ENCODE results near the gene CSF3R. TPM values are rescaled to one million over a fixed set of nuclear protein-coding genes. Genes with fewer than 3 reads are reported as not detected.

CSF3R gene
- not detected in 2 replicates for polyA plus RNA-seq (2011; rRNA removed)
- not detected in 2 replicates for polyA minus RNA-seq (2011; rRNA and poly(A)+ RNA removed)

- TF ChIP-seq CTCF (IDR thresholded peaks at IDR 0.05; ENCODE audit: insufficient read depth, low read depth, low read length), result no peak
- no peak for DNase-seq (ENCODE audit: low read depth)
- CTCF ChIA-PET, result interaction anchor here (2.3 kb wide), 1 partner anchor 34 kb away, joined by 7 read pairs; no protein-coding TSS in a partner anchor
- POLR2A ChIA-PET, result no interaction called here
- H3K4me3 ChIP-seq (ENCODE audit: low read depth, low read length), result no peak within 1 kb of the TSS
- H3K27me3 ChIP-seq (ENCODE audit: control insufficient read depth, insufficient read depth, low read length), result no peaks in the 10 kb centered on the region
- H3K36me3 ChIP-seq (ENCODE audit: control insufficient read depth, insufficient read depth, low read length), result no peaks in the 10 kb centered on the region
Measured at GRCh38 chr1:36482724-36483388, at the start of gene CSF3R. Gene CSF3R, minus strand, starts transcription at chr1:36482913. Its CDS starts 3,417 bp downstream, at chr1:36479496.

- peaks cover 2% of the 10 kb centered on the region; the same call in 1 of the 2 replicates for H3K27me3 ChIP-seq (ENCODE audit: control insufficient read depth, insufficient read depth, low read length)
- ChIA-PET POLR2A (no interaction called here), CTCF (interaction anchor here (1.1 to 4.5 kb wide), 2 partner anchors 15 to 45 kb away, joined by 4 to 22 read pairs; no protein-coding TSS in a partner anchor)
- no peak for TF ChIP-seq CTCF (IDR thresholded peaks at IDR 0.05; ENCODE audit: insufficient read depth, low read depth, low read length)
- DNase-seq (ENCODE audit: low read depth), result no peak
- H3K36me3 ChIP-seq (ENCODE audit: control insufficient read depth, insufficient read depth, low read length), result no peaks in the 10 kb centered on the region
- H3K4me3 ChIP-seq (ENCODE audit: low read depth, low read length), result no peak overlapping the region
Measured at GRCh38 chr1:36531833-36532232, 49.1 kb upstream of the CSF3R start.

- ChIA-PET CTCF (interaction anchor here (1.4 kb wide), 1 partner anchor 14 kb away, joined by 5 read pairs; no protein-coding TSS in a partner anchor), POLR2A (no interaction called here)
- no peak overlapping the region for H3K4me3 ChIP-seq (ENCODE audit: low read depth, low read length)
- DNase-seq (ENCODE audit: low read depth), result no peak
- H3K27me3 ChIP-seq (ENCODE audit: control insufficient read depth, insufficient read depth, low read length), result peaks cover 2% of the 10 kb centered on the region; the same call in 1 of the 2 replicates
- no peak for TF ChIP-seq CTCF (IDR thresholded peaks at IDR 0.05; ENCODE audit: insufficient read depth, low read depth, low read length)
- H3K36me3 ChIP-seq (ENCODE audit: control insufficient read depth, insufficient read depth, low read length), result no peaks in the 10 kb centered on the region
Measured at GRCh38 chr1:36530791-36531190, 48.1 kb upstream of the CSF3R start.

- H3K27me3 ChIP-seq (ENCODE audit: control insufficient read depth, insufficient read depth, low read length), result peaks cover 2% of the 10 kb centered on the region; the same call in 1 of the 2 replicates
- CTCF ChIA-PET, result interaction anchor here (0.7 to 1.4 kb wide), 2 partner anchors 13 to 14 kb away, joined by 3 to 5 read pairs; no protein-coding TSS in a partner anchor
- H3K4me3 ChIP-seq (ENCODE audit: low read depth, low read length), result no peak overlapping the region
- DNase-seq (ENCODE audit: low read depth), result no peak
- no peaks in the 10 kb centered on the region for H3K36me3 ChIP-seq (ENCODE audit: control insufficient read depth, insufficient read depth, low read length)
- no peak for TF ChIP-seq CTCF (IDR thresholded peaks at IDR 0.05; ENCODE audit: insufficient read depth, low read depth, low read length)
- POLR2A ChIA-PET, result no interaction called here
Measured at GRCh38 chr1:36530261-36530660, 47.5 kb upstream of the CSF3R start.

GRCh38 chr1:36529769-36530260 lies 47.1 kb upstream of the CSF3R start:
- Histone ChIP-seq H3K27me3 (ENCODE audit: control insufficient read depth, insufficient read depth, low read length) (no peaks in the 10 kb centered on the region; the same call in 1 of the 2 replicates), H3K4me3 (ENCODE audit: low read depth, low read length) (no peak overlapping the region), H3K36me3 (ENCODE audit: control insufficient read depth, insufficient read depth, low read length) (no peaks in the 10 kb centered on the region)
- CTCF ChIA-PET, result interaction anchor here (0.7 kb wide), 1 partner anchor 12 kb away, joined by 3 read pairs; no protein-coding TSS in a partner anchor
- no peak for TF ChIP-seq CTCF (IDR thresholded peaks at IDR 0.05; ENCODE audit: insufficient read depth, low read depth, low read length)
- POLR2A ChIA-PET, result no interaction called here
- no peak for DNase-seq (ENCODE audit: low read depth)

Measured in BJ (cell line).